HUES6 (cell line): Measurements from ENCODE around the gene NSMCE4A.
"Not testable (repeated sequence)": the region's sequence is repeated elsewhere in the genome, so short reads cannot be mapped to it uniquely, and the experiment has no call there.

Source experiments
- H3K27ac ChIP-seq: 2 replicates; pipeline ENCODE4 v1.7.0; 2013; ENCODE audit warnings: low read depth, mild to moderate bottlenecking, low read length, inconsistent platforms
- H3K27me3 ChIP-seq: 2 replicates; pipeline ENCODE4 v1.6.1; 2013; ENCODE audit warnings: low read length; ENCODE audit not compliant: control insufficient read depth, insufficient read depth
- H3K36me3 ChIP-seq: 2 replicates; pipeline ENCODE4 v1.6.1; 2013; ENCODE audit warnings: low read length; ENCODE audit not compliant: control insufficient read depth, insufficient read depth
- H3K4me1 ChIP-seq: 2 replicates; pipeline ENCODE4 v1.6.1; 2013; ENCODE audit warnings: low read length; ENCODE audit not compliant: control insufficient read depth, insufficient read depth
- H3K4me3 ChIP-seq: 2 replicates; pipeline ENCODE4 v1.5.1; 2013; ENCODE audit warnings: low read depth, low read length
- H3K9ac ChIP-seq: one replicate; pipeline ENCODE4 v1.6.1; 2013; ENCODE audit warnings: mild to moderate bottlenecking, low read length
- H3K9me3 ChIP-seq: 2 replicates; pipeline ENCODE4 v1.6.1; 2013; ENCODE audit warnings: low read depth, low read length; ENCODE audit not compliant: control insufficient read depth, insufficient read depth

Gene NSMCE4A

GRCh38 chr10:121918800-121919199 is 56.2 kb downstream of the NSMCE4A start:
- H3K27me3 ChIP-seq, H3K4me1 ChIP-seq, H3K27ac ChIP-seq, H3K4me3 ChIP-seq, H3K9ac ChIP-seq, H3K9me3 ChIP-seq: not testable (repeated sequence)
- H3K36me3 ChIP-seq: peaks cover 38% of the 10 kb centered on the region

GRCh38 chr10:121914661-121915060 is 60.4 kb downstream of the NSMCE4A start:
- no peak overlapping the region for H3K27ac ChIP-seq
- no peaks in the 10 kb centered on the region for H3K27me3 ChIP-seq
- peaks cover 40% of the 10 kb centered on the region for H3K36me3 ChIP-seq
- H3K9me3 ChIP-seq: 0 out of 2 replicates have a peak, but pooled peaks cover 1% of the 10 kb centered on the region
- no peaks in the 10 kb centered on the region; the same call in 1 of the 2 replicates for H3K4me1 ChIP-seq
- no peak overlapping the region for H3K4me3 ChIP-seq
- no peak overlapping the region for H3K9ac ChIP-seq

- no peaks in the 10 kb centered on the region for H3K27me3 ChIP-seq
- H3K4me1 ChIP-seq: no peaks in the 10 kb centered on the region; the same call in 1 of the 2 replicates
- H3K27ac ChIP-seq: no peak overlapping the region
- peaks cover 38% of the 10 kb centered on the region for H3K36me3 ChIP-seq
- no peak overlapping the region for H3K9ac ChIP-seq
- H3K9me3 ChIP-seq: no peaks in the 10 kb centered on the region
- H3K4me3 ChIP-seq: no peak overlapping the region
Measured at GRCh38 chr10:121911421-121911697, 63.7 kb downstream of the NSMCE4A start.

GRCh38 chr10:121910673-121911420 is 64.2 kb downstream of the NSMCE4A start:
- Histone ChIP-seq H3K9ac (no peak overlapping the region), H3K27me3 (no peaks in the 10 kb centered on the region), H3K36me3 (peaks cover 38% of the 10 kb centered on the region), H3K4me1 (no peaks in the 10 kb centered on the region; the same call in 1 of the 2 replicates), H3K27ac (peak overlapping the region; percentile 42; the same call in 1 of the 2 replicates), H3K9me3 (no peaks in the 10 kb centered on the region), H3K4me3 (no peak overlapping the region)
